ENCODE measurements around the gene NKD2.

- TF ChIP-seq CTCF (IDR thresholded peaks at IDR 0.05) (no peak), POLR2A (IDR thresholded peaks at IDR 0.05) (no peak)
Measured at GRCh38 chr5:1085391-1085790, 76.8 kb downstream of the NKD2 start.
